Measurements from ENCODE around the gene MYO15B.
A peak's percentile ranks its signal among the peaks of the same experiment; 100 is the strongest.

The MYO15B gene

GRCh38 chr17:75610103-75610984, 22.7 kb downstream of the MYO15B start:
- peaks cover 0 to 13% (median 0%) of the 10 kb centered on the region in 10 experiments; a peak in 2 of 20 replicates for H3K4me1 ChIP-seq
- peaks cover 30 to 85% (median 55%) of the 10 kb centered on the region in 11 experiments for H3K36me3 ChIP-seq
- H3K27ac ChIP-seq = peak overlapping the region in 3 of 11 experiments; percentile 8 to 30 (median 9); a peak in 4 of 22 replicates
- H3K4me3 ChIP-seq = no peak overlapping the region
- peaks cover 0 to 52% (median 0%) of the 10 kb centered on the region in 11 experiments; a peak in 5 of 22 replicates for H4K20me1 ChIP-seq
- H3K9me3 ChIP-seq (replicated peaks in 1 of 11) = no peaks in the 10 kb centered on the region
- H3K9ac ChIP-seq = peak overlapping the region in 2 of 11 experiments; percentile 4 to 29; a peak in 3 of 22 replicates
- no peaks in the 10 kb centered on the region for H3K27me3 ChIP-seq
- H3K4me2 ChIP-seq = no peak overlapping the region
- TF ChIP-seq Cebpa-rat (IDR thresholded peaks at IDR 0.05) = no peak

GRCh38 chr17:75611851-75612429, 24.3 kb downstream of the MYO15B start:
- peaks cover 46 to 93% (median 68%) of the 10 kb centered on the region in 11 experiments for H3K36me3 ChIP-seq
- TF ChIP-seq Cebpa-rat (IDR thresholded peaks at IDR 0.05) = no peak
- no peak overlapping the region for H3K9ac ChIP-seq
- H3K27me3 ChIP-seq = no peaks in the 10 kb centered on the region
- H3K4me1 ChIP-seq = peaks cover 0 to 9% (median 0%) of the 10 kb centered on the region in 10 experiments; a peak in 2 of 20 replicates
- H4K20me1 ChIP-seq = peaks cover 0 to 61% (median 0%) of the 10 kb centered on the region in 11 experiments; a peak in 4 of 22 replicates
- no peak overlapping the region for H3K4me2 ChIP-seq
- no peak overlapping the region for H3K27ac ChIP-seq
- no peak overlapping the region for H3K4me3 ChIP-seq
- no peaks in the 10 kb centered on the region for H3K9me3 ChIP-seq (replicated peaks in 1 of 11)

GRCh38 chr17:75612906-75613626, 25.5 kb downstream of the MYO15B start:
- H3K4me3 ChIP-seq = no peak overlapping the region
- H3K27ac ChIP-seq = no peak overlapping the region
- H3K4me2 ChIP-seq = no peak overlapping the region
- no peaks in the 10 kb centered on the region for H3K27me3 ChIP-seq
- H3K9me3 ChIP-seq (replicated peaks in 1 of 11) = no peaks in the 10 kb centered on the region
- H3K4me1 ChIP-seq = peaks cover 0 to 7% (median 0%) of the 10 kb centered on the region in 10 experiments; a peak in 2 of 20 replicates
- no peak for TF ChIP-seq Cebpa-rat (IDR thresholded peaks at IDR 0.05)
- peaks cover 57 to 95% (median 79%) of the 10 kb centered on the region in 11 experiments for H3K36me3 ChIP-seq
- H4K20me1 ChIP-seq = peaks cover 0 to 71% (median 0%) of the 10 kb centered on the region in 11 experiments; a peak in 5 of 22 replicates
- peak overlapping the region in 1 of 11 experiments; percentile 19; a peak in 1 of 22 replicates for H3K9ac ChIP-seq

GRCh38 chr17:75614006-75614405, 26.4 kb downstream of the MYO15B start:
- peaks cover 67 to 95% (median 88%) of the 10 kb centered on the region in 11 experiments for H3K36me3 ChIP-seq
- peaks cover 0 to 7% (median 0%) of the 10 kb centered on the region in 10 experiments; a peak in 2 of 20 replicates for H3K4me1 ChIP-seq
- H4K20me1 ChIP-seq = peaks cover 0 to 75% (median 0%) of the 10 kb centered on the region in 11 experiments; a peak in 5 of 22 replicates
- H3K9me3 ChIP-seq (replicated peaks in 1 of 11) = no peaks in the 10 kb centered on the region
- H3K9ac ChIP-seq = no peak overlapping the region; a peak in 1 of 22 replicates
- H3K27ac ChIP-seq = no peak overlapping the region
- H3K4me3 ChIP-seq = no peak overlapping the region
- TF ChIP-seq Cebpa-rat (IDR thresholded peaks at IDR 0.05) = no peak
- H3K27me3 ChIP-seq = no peaks in the 10 kb centered on the region
- no peak overlapping the region for H3K4me2 ChIP-seq

GRCh38 chr17:75614556-75615270, 27.1 kb downstream of the MYO15B start:
- peaks cover 74 to 100% (median 96%) of the 10 kb centered on the region in 11 experiments for H3K36me3 ChIP-seq
- H3K4me3 ChIP-seq = no peak overlapping the region
- no peak overlapping the region for H3K4me2 ChIP-seq
- no peaks in the 10 kb centered on the region for H3K9me3 ChIP-seq (replicated peaks in 1 of 11)
- no peak overlapping the region for H3K9ac ChIP-seq
- H3K27ac ChIP-seq = no peak overlapping the region
- H3K4me1 ChIP-seq = peaks cover 0 to 7% (median 0%) of the 10 kb centered on the region in 10 experiments; a peak in 2 of 20 replicates
- no peak for TF ChIP-seq Cebpa-rat (IDR thresholded peaks at IDR 0.05)
- no peaks in the 10 kb centered on the region for H3K27me3 ChIP-seq
- H4K20me1 ChIP-seq = peaks cover 0 to 82% (median 0%) of the 10 kb centered on the region in 11 experiments; a peak in 6 of 22 replicates

- Histone ChIP-seq H3K27ac (no peak overlapping the region), H3K9ac (no peak overlapping the region; a peak in 1 of 22 replicates), H3K27me3 (no peaks in the 10 kb centered on the region), H3K9me3 (replicated peaks in 1 of 11) (no peaks in the 10 kb centered on the region), H3K36me3 (peaks cover 79 to 100% (median 97%) of the 10 kb centered on the region in 11 experiments), H3K4me2 (no peak overlapping the region), H3K4me1 (peaks cover 0 to 4% (median 0%) of the 10 kb centered on the region in 10 experiments; a peak in 2 of 20 replicates), H3K4me3 (no peak overlapping the region), H4K20me1 (peaks cover 0 to 84% (median 0%) of the 10 kb centered on the region in 11 experiments; a peak in 7 of 22 replicates)
- TF ChIP-seq Cebpa-rat (IDR thresholded peaks at IDR 0.05) = no peak
Observed at GRCh38 chr17:75615301-75615700, 27.7 kb downstream of the MYO15B start.

GRCh38 chr17:75616521-75617122, 29.0 kb downstream of the MYO15B start:
- peaks cover 0 to 90% (median 0%) of the 10 kb centered on the region in 11 experiments; a peak in 7 of 22 replicates for H4K20me1 ChIP-seq
- no peak overlapping the region for H3K4me3 ChIP-seq
- TF ChIP-seq Cebpa-rat (IDR thresholded peaks at IDR 0.05) = no peak
- no peaks in the 10 kb centered on the region for H3K4me1 ChIP-seq
- no peaks in the 10 kb centered on the region for H3K9me3 ChIP-seq (replicated peaks in 1 of 11)
- no peak overlapping the region for H3K9ac ChIP-seq
- no peak overlapping the region for H3K27ac ChIP-seq
- no peak overlapping the region for H3K4me2 ChIP-seq
- no peaks in the 10 kb centered on the region for H3K27me3 ChIP-seq
- H3K36me3 ChIP-seq = peaks cover 88 to 100% (median 97%) of the 10 kb centered on the region in 11 experiments

GRCh38 chr17:75617218-75617617, 29.6 kb downstream of the MYO15B start:
- Histone ChIP-seq H4K20me1 (peaks cover 0 to 92% (median 0%) of the 10 kb centered on the region in 11 experiments; a peak in 7 of 22 replicates), H3K9ac (no peak overlapping the region), H3K27ac (no peak overlapping the region), H3K36me3 (peaks cover 91 to 100% (median 97%) of the 10 kb centered on the region in 11 experiments), H3K4me3 (no peak overlapping the region), H3K27me3 (no peaks in the 10 kb centered on the region), H3K4me2 (no peak overlapping the region), H3K9me3 (replicated peaks in 1 of 11) (no peaks in the 10 kb centered on the region), H3K4me1 (no peaks in the 10 kb centered on the region)
- TF ChIP-seq Cebpa-rat (IDR thresholded peaks at IDR 0.05) = no peak
